ENCODE data around the gene FOXD4L3.
"Not testable (repeated sequence)": the region's sequence is repeated elsewhere in the genome, so short reads cannot be mapped to it uniquely, and the experiment has no call there.

Gene FOXD4L3

GRCh38 chr9:68302567-68302966 is at the start of gene FOXD4L3:
TSS of gene FOXD4L3 (plus strand) at chr9:68302867. CDS start at chr9:68302952, 85 bp downstream.
- DNase-seq, result not testable (repeated sequence)

GRCh38 chr9:68281041-68281440 is 21.6 kb upstream of the FOXD4L3 start:
- DNase-seq, result not testable (repeated sequence)

- DNase-seq, result not testable (repeated sequence)
Measured at GRCh38 chr9:68303771-68304170, 1.1 kb downstream of the FOXD4L3 start.

- DNase-seq, result not testable (repeated sequence)
Measured at GRCh38 chr9:68304212-68304611, 1.5 kb downstream of the FOXD4L3 start.

- not testable (repeated sequence) for DNase-seq
Measured at GRCh38 chr9:68304777-68305176, 2.1 kb downstream of the FOXD4L3 start.

- DNase-seq, result not testable (repeated sequence)
Measured at GRCh38 chr9:68305680-68306285, 3.1 kb downstream of the FOXD4L3 start.

GRCh38 chr9:68306391-68306964 is 3.8 kb downstream of the FOXD4L3 start:
- DNase-seq, result not testable (repeated sequence)

GRCh38 chr9:68307127-68307526 is 4.5 kb downstream of the FOXD4L3 start:
- DNase-seq, result not testable (repeated sequence)

- not testable (repeated sequence) for DNase-seq
Measured at GRCh38 chr9:68307654-68308053, 5.0 kb downstream of the FOXD4L3 start.

GRCh38 chr9:68311208-68311607 is 8.5 kb downstream of the FOXD4L3 start:
- DNase-seq, result not testable (repeated sequence)

GRCh38 chr9:68318209-68318608 is 15.5 kb downstream of the FOXD4L3 start:
- not testable (repeated sequence) for DNase-seq

GRCh38 chr9:68323749-68324148 is 21.1 kb downstream of the FOXD4L3 start:
- DNase-seq, result not testable (repeated sequence)

GRCh38 chr9:68324518-68324917 is 21.9 kb downstream of the FOXD4L3 start:
- not testable (repeated sequence) for DNase-seq

- not testable (repeated sequence) for DNase-seq
Measured at GRCh38 chr9:68329106-68329505, 26.4 kb downstream of the FOXD4L3 start.

GRCh38 chr9:68330531-68331173 is 28.0 kb downstream of the FOXD4L3 start:
- DNase-seq, result not testable (repeated sequence)

GRCh38 chr9:68332122-68332521 is 29.5 kb downstream of the FOXD4L3 start:
- DNase-seq, result not testable (repeated sequence)

- peak; percentile 13 for DNase-seq
Measured at GRCh38 chr9:68335935-68336334, 33.3 kb downstream of the FOXD4L3 start.

- DNase-seq, result not testable (repeated sequence)
Measured at GRCh38 chr9:68336639-68337339, 34.1 kb downstream of the FOXD4L3 start.

GRCh38 chr9:68338000-68338399 is 35.3 kb downstream of the FOXD4L3 start:
- DNase-seq, result not testable (repeated sequence)

- DNase-seq, result not testable (repeated sequence)
Measured at GRCh38 chr9:68342265-68343025, 39.8 kb downstream of the FOXD4L3 start.

- DNase-seq, result not testable (repeated sequence)
Measured at GRCh38 chr9:68343242-68343641, 40.6 kb downstream of the FOXD4L3 start.

GRCh38 chr9:68343992-68344391 is 41.3 kb downstream of the FOXD4L3 start:
- not testable (repeated sequence) for DNase-seq

All from activated CD4-positive, alpha-beta T cell treated with anti-CD3 and anti-CD28 coated beads for 48 hours (primary cell).